Transverse colon (tissue), 4 donors: ENCODE data around the gene NME3. TPM values are rescaled to one million over a fixed set of nuclear protein-coding genes. Genes with fewer than 3 reads are reported as not detected.

Source experiments
- DNase-seq: peaks from one replicate; pipeline ENCODE4 v3.0.0-alpha.2; 2019
- H3K27ac ChIP-seq, 4 donors: fragments of 200-600 bp; sonication (generic); 2 replicates each; pipeline ENCODE4 v1.5.1; 2016 to 2018; ENCODE audit warnings: inconsistent platforms in 4 of 4
- H3K27me3 ChIP-seq: fragments of 200-600 bp; sonication (generic); 2 replicates; pipeline ENCODE4 v1.5.1; 2017; ENCODE audit warnings: inconsistent platforms
- H3K36me3 ChIP-seq, 4 donors: fragments of 200-600 bp; sonication (generic); 2 replicates each; pipeline ENCODE4 v1.5.1; 2017 to 2019; ENCODE audit warnings: inconsistent platforms in 4 of 4
- H3K4me1 ChIP-seq, 4 donors: fragments of 200-600 bp; sonication (generic); 2 replicates each; pipeline ENCODE4 v1.5.1; 2017 to 2020; ENCODE audit warnings: inconsistent platforms in 4 of 4
- H3K4me3 ChIP-seq, 4 donors: fragments of 200-600 bp; sonication (generic); 1 replicate in 1 of 4; 2 replicates in 3 of 4; pipeline versions ENCODE4 v1.5.1 to v1.6.1; 2017 to 2019; ENCODE audit warnings: inconsistent platforms in 4 of 4
- H3K9me3 ChIP-seq, 2 donors: fragments of 200-600 bp; sonication (generic); 2 replicates each; pipeline ENCODE4 v1.5.1; 2017 to 2019; ENCODE audit warnings: inconsistent platforms in 2 of 2
- CTCF ChIP-seq, 5 experiments: fragments of 200-600 bp in 3 of 5; fragments of 450-650 bp in 2 of 5; sonication (generic) in 3 of 5; IDR thresholded peaks; 1 replicate in 2 of 5; 2 replicates in 3 of 5; pipeline ENCODE4 v1.5.1; 2016 to 2017; ENCODE audit warnings: antibody characterized with exemption in 5 of 5, inconsistent platforms in 3 of 5, mild to moderate bottlenecking in 2 of 5, moderate library complexity in 1 of 5
- EP300 ChIP-seq: sonication (generic); formaldehyde crosslinking; IDR thresholded peaks from one replicate; pipeline ENCODE4 v1.6.1; 2017; ENCODE audit warnings: antibody characterized with exemption, low read depth
- POLR2A ChIP-seq: fragments of 450-650 bp; IDR thresholded peaks from one replicate; pipeline ENCODE4 v1.6.1; 2016; ENCODE audit warnings: antibody characterized with exemption, mild to moderate bottlenecking, moderate library complexity
- POLR2AphosphoS5 ChIP-seq, 3 donors: sonication (generic); formaldehyde crosslinking; IDR thresholded peaks; one replicate each; pipeline ENCODE4 v1.6.1; 2016; ENCODE audit warnings: antibody characterized with exemption in 3 of 3
- whole genome bisulfite sequencing, 2 donors: methylation state at CpG; one replicate each; pipeline ENCODE4 v1.1.5; 2018; ENCODE audit warnings: low coverage in 1 of 2; 5-methylcytosine and 5-hydroxymethylcytosine counted together
- in situ Hi-C, 4 donors: fragments of 200-750 bp; cut with MboI; loops; one replicate each; pipeline versions ENCODE4 v1.15.0 to v1.15.1; 2017; ENCODE audit warnings: low sequenced_read_pairs in 3 of 4, low pct_ligation_motif_present in 1 of 4, low pct_unique_long_range_greater_than_20kb in 1 of 4
- intact Hi-C: fragments of 100-400 bp; cut with DNase I; formaldehyde crosslinking; loops from one replicate; pipeline ENCODE4 v1.15.1; 2023; ENCODE audit warnings: low total_unique reads
- total RNA-seq, 4 donors: library from RNA; depleted of rRNA; stranded (reverse); fragments of >200 nt; gene quantifications; one replicate each; pipeline ENCODE4 v1.1.0, GENCODE V29; 2016

The NME3 gene
- total RNA-seq, 4 donors from 2014 or later = 116 to 286 (median 132) TPM

- Histone ChIP-seq H3K27ac (peak overlapping the region; percentile 89 to 95 (median 92)), H3K4me3 (peak overlapping the region; percentile 70 to 95 (median 86)), H3K36me3 (peaks cover 0 to 10% (median 5%) of the 10 kb centered on the region in 4 donors), H3K9me3 (no peaks in the 10 kb centered on the region), H3K27me3 (no peaks in the 10 kb centered on the region), H3K4me1 (peaks cover 7 to 27% (median 21%) of the 10 kb centered on the region in 4 donors)
- peak; percentile 37 for DNase-seq
- TF ChIP-seq CTCF (IDR thresholded peaks at IDR 0.05) = peak in 3 of 5 experiments; percentile 16 to 47 (median 40)
- TF ChIP-seq POLR2A = no peak
- in situ Hi-C loops = no loop called here
- 0 to 1% methylated on average over 5 to 47 of the region's 70 CpGs for WGBS, 2 donors
- intact Hi-C loops = no loop called here
These were observed 10.5 kb upstream of the NME3 start for GRCh38 chr16:1781758-1782407.

- Histone ChIP-seq H3K4me1 (peaks cover 7 to 27% (median 21%) of the 10 kb centered on the region in 4 donors), H3K27me3 (no peaks in the 10 kb centered on the region), H3K9me3 (no peaks in the 10 kb centered on the region), H3K36me3 (peaks cover 0 to 10% (median 5%) of the 10 kb centered on the region in 4 donors), H3K4me3 (peak overlapping the region; percentile 70 to 95 (median 86)), H3K27ac (peak overlapping the region; percentile 89 to 95 (median 92))
- no peak for DNase-seq
- in situ Hi-C loops (no loop called here), intact Hi-C loops (no loop called here)
- TF ChIP-seq POLR2A (no peak), EP300 (no peak), CTCF (IDR thresholded peaks at IDR 0.05) (no peak), POLR2AphosphoS5 (IDR thresholded peaks at IDR 0.05) (no peak)
- 68% methylated on average over 14 of the region's 20 CpGs; no CpG with 5 or more reads in 1 of the 2 donors for WGBS, 2 donors
These were observed 9.9 kb upstream of the NME3 start for GRCh38 chr16:1781254-1781653.

- Histone ChIP-seq H3K9me3 (no peaks in the 10 kb centered on the region), H3K4me3 (no peak overlapping the region), H3K36me3 (peaks cover 0 to 10% (median 5%) of the 10 kb centered on the region in 4 donors), H3K27me3 (no peaks in the 10 kb centered on the region), H3K27ac (no peak overlapping the region), H3K4me1 (peaks cover 7 to 27% (median 21%) of the 10 kb centered on the region in 4 donors)
- DNase-seq = no peak
- in situ Hi-C loops (no loop called here), intact Hi-C loops (no loop called here)
- 78 to 87% methylated on average over 5 to 6 of the region's 6 CpGs for WGBS, 2 donors
- TF ChIP-seq EP300 = no peak
- no peak for TF ChIP-seq POLR2AphosphoS5 (IDR thresholded peaks at IDR 0.05)
- TF ChIP-seq POLR2A = no peak
- no peak for TF ChIP-seq CTCF (IDR thresholded peaks at IDR 0.05)
These were observed 9.3 kb upstream of the NME3 start for GRCh38 chr16:1780677-1781072.

GRCh38 chr16:1779741-1780676, 8.7 kb upstream of the NME3 start:
- Histone ChIP-seq H3K4me3 (no peak overlapping the region), H3K27me3 (no peaks in the 10 kb centered on the region), H3K9me3 (no peaks in the 10 kb centered on the region), H3K4me1 (peaks cover 7 to 27% (median 21%) of the 10 kb centered on the region in 4 donors), H3K36me3 (peaks cover 0 to 10% (median 5%) of the 10 kb centered on the region in 4 donors), H3K27ac (no peak overlapping the region)
- in situ Hi-C loops (no loop called here), intact Hi-C loops (no loop called here)
- TF ChIP-seq POLR2A = no peak
- TF ChIP-seq CTCF (IDR thresholded peaks at IDR 0.05) = no peak
- no peak for TF ChIP-seq EP300
- TF ChIP-seq POLR2AphosphoS5 (IDR thresholded peaks at IDR 0.05) = no peak
- 57 to 80% methylated on average over 2 to 18 of the region's 27 CpGs for WGBS, 2 donors
- DNase-seq = peak; percentile 11
